C4-2B (cell line): Measurements from ENCODE around the gene ASCC2.

Experiments
- H3K27ac ChIP-seq: fragments of 450-650 bp; 2 replicates; pipeline ENCODE4 v1.5.1; 2017
- CTCF ChIP-seq: fragments of 450-650 bp; conservative IDR thresholded peaks from 2 replicates; pipeline ENCODE4 v1.5.1; 2017; ENCODE audit warnings: mild to moderate bottlenecking
- ZFX ChIP-seq: fragments of 450-650 bp; IDR thresholded peaks from 2 replicates; pipeline ENCODE4 v1.6.1; 2017

ASCC2 gene

GRCh38 chr22:29824677-29825076, 13.4 kb downstream of the ASCC2 start:
- TF ChIP-seq ZFX, result no peak
- no peak for TF ChIP-seq CTCF
- no peak overlapping the region for H3K27ac ChIP-seq

GRCh38 chr22:29821291-29822016, 16.6 kb downstream of the ASCC2 start:
- no peak for TF ChIP-seq ZFX
- no peak for TF ChIP-seq CTCF
- peak overlapping the region; percentile 4; the same call in 1 of the 2 replicates for H3K27ac ChIP-seq

DNA sequence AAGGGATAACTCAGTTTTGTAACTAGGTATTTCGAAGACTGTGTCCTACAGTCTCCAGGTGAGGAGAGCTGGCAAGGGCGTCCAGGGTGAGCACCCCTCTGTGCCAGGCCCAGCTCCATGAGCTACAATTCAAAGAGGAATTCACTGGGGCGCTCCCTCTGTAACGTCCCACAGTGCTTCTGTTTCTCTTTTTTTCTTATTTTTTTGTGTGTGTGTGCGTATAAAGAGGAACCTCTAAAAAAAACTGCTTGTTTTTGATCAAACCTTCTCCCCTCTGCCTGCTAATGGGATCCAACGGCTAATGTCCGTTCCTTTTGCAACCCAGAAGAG, 17.1 kb downstream of the ASCC2 start:
- TF ChIP-seq CTCF, result no peak
- no peak for TF ChIP-seq ZFX
- H3K27ac ChIP-seq, result peak overlapping the region; percentile 4; the same call in 1 of the 2 replicates

DNA sequence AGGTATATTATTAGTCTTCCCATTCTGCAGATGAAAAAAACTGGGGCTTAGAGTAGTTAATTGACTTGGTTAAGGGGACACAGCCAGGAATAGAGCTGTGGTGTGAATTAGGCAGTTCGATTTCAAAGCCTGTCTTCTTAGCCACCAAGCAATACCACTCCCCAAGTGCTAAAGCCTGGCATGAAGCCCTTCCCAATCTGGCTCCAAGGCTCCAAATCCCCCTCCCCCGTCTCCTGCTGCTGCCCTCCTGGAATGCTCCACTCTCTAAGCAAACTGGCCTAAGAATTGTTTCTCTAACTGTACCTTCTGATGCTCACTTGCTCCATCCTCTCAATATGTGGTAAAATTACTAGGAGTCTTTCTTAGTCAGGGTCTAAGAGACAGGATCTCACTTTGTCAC, 18.6 kb downstream of the ASCC2 start:
- no peak overlapping the region for H3K27ac ChIP-seq
- no peak for TF ChIP-seq CTCF
- no peak for TF ChIP-seq ZFX

- TF ChIP-seq ZFX (no peak), CTCF (no peak)
These were observed 20.4 kb downstream of the ASCC2 start for GRCh38 chr22:29817724-29818123.

DNA sequence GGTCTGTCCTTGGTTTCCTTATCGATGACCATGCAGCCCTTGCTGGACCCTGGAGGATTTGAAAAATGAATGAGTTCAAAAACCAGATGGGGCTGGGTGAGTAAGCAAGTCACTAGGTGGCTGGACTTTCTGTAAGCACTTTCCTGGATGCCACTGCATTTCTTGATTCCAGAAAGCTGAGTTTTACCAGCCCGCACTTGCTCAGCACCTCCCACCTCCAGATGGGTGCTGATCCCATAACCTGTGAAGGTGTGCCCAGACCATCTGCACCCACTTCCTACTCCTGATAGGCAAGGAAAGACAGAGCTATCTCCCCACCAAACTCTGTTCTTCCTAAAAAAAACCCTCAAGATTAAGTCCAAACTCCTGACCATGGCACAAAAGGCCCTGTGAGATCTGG, 21.1 kb downstream of the ASCC2 start:
- TF ChIP-seq CTCF (no peak), ZFX (no peak)
- no peak overlapping the region for H3K27ac ChIP-seq

More at GRCh38 chr22:29817724-29818123, 20.4 kb downstream of the ASCC2 start:
- no peak overlapping the region for H3K27ac ChIP-seq

DNA sequence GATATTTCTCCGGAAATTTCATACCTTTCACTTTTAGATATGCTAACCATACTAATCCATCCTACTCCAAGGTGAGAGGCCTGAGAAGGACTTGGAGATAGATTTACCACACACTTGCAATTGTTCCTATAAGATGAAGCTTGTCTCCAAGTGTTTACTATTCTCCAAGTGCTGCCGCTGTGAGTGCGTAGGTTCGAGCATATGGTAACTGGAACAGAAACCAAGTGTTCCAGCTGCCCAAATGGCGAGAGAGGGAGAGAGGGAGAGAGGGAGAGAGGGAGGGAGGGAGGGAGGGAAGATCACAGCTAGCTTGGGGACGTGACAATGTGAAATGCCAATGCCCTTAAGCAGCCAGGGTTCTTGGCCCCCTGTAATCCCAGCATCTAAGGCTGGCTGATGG, 21.5 kb downstream of the ASCC2 start:
- H3K27ac ChIP-seq, result no peak overlapping the region
- no peak for TF ChIP-seq CTCF
- TF ChIP-seq ZFX, result no peak
